GM18868 (cell line): ENCODE measurements around the gene RNASE8.

Experiments used
- ATAC-seq: cut with Tn5 transposase; IDR thresholded peaks from one replicate; pipeline ENCODE4 v1.9.1; 2021; ENCODE audit warnings: mild to moderate bottlenecking, moderate library complexity; ENCODE audit not compliant: unreplicated experiment

The RNASE8 gene

GRCh38 chr14:21050597-21050996 lies 7.0 kb upstream of the RNASE8 start:
- no peak for ATAC-seq

DNA sequence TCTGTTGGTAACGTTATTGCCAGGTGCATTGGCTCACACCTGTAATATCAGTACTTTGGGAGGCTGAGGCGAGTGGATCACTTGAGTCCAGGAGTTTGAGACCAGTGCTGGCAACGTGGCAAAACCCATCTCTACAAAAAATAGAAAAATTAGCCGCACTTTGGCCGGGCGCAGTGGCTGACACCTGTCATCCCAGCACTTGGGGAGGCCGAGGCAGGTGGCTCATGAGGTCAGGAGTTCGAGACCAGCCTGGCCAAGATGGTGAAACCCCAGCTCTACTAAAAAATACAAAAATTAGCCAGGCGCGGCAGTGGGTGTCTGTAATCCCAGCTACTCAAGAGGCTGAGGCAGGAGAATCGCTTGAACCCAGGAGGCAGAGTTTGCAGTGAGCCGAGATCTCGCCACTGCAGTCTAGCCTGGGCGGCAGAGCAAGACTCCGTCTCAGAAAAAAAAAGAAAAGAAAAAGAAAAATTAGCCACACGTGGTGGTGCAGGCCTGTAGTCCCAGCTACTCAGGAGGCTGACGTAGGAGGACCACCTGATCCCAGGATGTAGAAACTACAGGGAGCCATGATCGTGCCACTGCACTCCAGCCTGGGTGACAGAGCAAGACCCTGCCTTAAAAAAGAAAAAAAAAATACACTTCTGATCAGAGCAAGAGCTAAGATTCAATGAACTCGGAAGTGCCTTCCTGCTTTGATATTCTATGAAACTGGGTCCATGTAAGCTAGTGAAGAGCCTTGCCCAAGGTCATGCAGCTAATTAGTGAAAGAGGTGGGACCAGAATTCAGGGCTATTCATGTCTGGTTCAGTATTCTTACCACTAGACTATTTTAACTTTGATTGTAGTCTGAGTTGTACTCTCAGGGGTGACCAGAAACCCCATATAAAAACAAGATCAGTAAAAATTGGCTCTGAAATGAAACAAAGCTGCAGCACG lies 4.2 kb upstream of the RNASE8 start:
- no peak for ATAC-seq

- no peak for ATAC-seq
Observed at GRCh38 chr14:21054123-21054767, 3.4 kb upstream of the RNASE8 start.

- no peak for ATAC-seq
Observed at GRCh38 chr14:21054768-21055145, 2.9 kb upstream of the RNASE8 start.

DNA sequence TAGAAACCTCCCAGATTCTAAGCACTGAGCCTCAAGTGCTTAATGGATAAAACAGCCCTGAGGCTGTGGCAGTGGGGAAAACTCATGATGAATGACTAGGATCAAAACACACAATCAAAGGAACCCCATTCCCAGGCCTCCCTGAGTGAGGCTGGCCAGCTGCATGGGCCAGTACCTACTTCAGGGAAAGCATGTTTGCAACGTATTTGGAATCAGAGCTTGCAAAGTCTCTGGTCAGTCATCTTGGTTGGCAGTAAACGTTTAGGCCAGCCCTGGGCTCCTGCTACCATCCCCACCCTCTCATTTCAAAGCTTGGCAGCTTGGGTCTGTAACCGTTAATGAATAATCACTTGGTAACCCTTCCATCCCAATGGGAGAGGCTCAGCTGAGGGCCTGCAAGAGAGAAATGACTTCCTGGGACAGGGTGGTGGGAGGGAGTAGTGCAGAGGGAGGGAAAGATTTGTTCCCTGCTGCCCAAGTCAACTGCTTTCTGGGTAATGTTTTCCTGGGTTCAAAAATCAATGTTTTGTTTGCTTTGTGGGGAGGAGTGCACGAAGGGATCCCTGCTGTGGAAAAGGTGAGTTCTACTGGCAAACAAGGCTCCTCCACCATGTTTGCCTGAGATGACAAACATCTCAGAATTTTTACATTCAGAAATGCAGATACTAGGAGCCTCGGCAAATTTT lies 2.0 kb upstream of the RNASE8 start:
- no peak for ATAC-seq

DNA sequence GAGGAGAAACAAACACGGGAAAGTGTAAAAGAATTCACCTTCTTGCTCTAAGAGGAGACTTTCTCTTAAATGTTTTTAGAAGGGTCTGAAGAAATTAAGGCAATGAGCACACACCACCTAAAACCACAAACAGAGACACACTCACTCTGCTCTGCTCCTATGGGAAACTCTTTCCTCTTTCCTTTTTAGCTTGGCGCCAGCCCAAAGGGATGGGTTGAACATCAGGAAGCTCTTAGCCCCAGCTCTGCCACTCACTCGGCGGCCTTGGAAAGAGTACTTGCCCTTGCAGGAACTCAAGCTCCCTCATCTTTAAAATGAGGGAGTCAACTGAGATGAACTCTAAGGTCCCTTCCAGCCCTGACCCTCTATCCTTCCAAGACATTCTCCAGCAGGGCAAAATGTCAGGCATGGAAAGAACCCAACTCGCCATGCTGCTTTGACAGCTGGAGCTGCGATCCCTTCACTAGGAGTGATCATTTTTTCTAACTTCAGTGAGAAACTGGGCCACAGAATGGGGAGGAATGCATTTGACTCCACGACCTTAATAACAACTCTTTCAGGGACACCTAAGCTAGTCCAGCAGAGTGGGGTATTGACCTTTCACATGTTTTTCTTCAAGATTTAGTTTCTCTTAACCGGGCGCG lies 980 bp upstream of the RNASE8 start:
- no peak for ATAC-seq

GRCh38 chr14:21058903-21059302 lies 1.3 kb downstream of the RNASE8 start:
- ATAC-seq, result no peak

- ATAC-seq, result no peak
Observed at GRCh38 chr14:21059842-21060613, 2.4 kb downstream of the RNASE8 start.

- no peak for ATAC-seq
Observed at GRCh38 chr14:21060614-21061346, 3.2 kb downstream of the RNASE8 start.

DNA sequence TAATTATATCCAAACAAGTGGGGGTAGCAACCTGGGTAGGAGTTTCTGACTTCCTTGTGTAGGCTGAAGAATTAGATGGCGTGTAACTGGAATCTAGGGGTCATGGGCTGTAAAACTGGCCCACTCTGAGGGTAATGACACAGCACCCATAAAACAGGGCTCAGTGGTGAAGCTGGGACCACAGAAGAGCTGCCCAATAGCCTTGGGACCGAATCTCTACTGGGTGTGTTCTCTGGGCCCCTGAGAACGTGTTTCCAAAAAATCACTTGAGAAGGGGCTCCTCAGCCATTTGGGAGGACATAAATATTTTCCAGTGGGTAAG lies 3.7 kb downstream of the RNASE8 start:
- no peak for ATAC-seq

DNA sequence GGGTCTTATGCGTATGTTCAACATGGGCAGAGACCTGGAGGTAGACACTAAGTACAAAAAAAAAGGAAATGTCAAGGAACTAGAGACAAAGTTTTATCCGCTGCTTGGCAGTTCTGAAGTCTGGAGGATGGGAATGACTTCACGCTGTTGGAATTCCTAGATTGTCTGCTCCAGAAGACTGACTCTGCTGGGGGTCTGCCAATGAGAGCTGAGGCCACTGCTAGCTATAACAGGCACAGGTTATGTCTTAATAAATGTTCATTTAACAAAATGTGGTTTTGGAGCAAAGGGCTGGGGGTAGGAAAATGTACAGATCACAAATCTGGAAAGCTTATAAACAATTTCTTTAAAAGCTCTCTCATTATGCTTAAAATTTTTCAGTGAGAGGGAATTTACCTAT lies 5.9 kb downstream of the RNASE8 start:
- ATAC-seq, result no peak

DNA sequence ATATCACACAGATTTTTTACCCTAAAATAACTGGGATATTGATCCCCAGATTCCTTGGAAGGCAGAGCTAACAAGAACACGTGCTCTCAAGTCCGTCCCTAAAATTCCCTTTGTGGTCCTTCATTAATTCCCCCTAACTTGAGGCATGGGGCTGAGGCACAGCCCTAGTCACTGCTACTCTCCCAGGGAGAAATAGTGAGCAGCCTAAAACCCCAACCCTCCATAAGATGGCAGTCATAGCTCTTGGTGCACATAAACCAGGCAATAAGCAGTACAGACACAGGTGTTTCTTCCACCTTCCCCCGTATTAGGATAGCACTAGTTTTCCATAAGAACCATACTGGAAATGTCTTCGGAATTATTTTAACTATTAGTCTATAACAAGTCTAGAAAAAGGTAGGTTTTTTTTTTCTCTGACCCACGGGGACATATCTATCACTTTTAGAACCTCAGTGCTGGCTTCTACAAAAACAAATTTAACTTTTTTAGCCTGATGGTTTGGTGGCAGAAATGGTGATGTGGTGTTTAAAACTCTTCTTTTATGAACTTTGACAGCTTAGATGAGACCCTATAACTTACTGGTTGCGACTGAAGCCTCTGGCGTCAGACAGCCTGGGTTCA lies 9.4 kb downstream of the RNASE8 start:
- no peak for ATAC-seq

- ATAC-seq, result no peak
Observed at GRCh38 chr14:21068521-21069387, 11.1 kb downstream of the RNASE8 start.

- ATAC-seq, result no peak
Observed at GRCh38 chr14:21069388-21070082, 11.9 kb downstream of the RNASE8 start.

DNA sequence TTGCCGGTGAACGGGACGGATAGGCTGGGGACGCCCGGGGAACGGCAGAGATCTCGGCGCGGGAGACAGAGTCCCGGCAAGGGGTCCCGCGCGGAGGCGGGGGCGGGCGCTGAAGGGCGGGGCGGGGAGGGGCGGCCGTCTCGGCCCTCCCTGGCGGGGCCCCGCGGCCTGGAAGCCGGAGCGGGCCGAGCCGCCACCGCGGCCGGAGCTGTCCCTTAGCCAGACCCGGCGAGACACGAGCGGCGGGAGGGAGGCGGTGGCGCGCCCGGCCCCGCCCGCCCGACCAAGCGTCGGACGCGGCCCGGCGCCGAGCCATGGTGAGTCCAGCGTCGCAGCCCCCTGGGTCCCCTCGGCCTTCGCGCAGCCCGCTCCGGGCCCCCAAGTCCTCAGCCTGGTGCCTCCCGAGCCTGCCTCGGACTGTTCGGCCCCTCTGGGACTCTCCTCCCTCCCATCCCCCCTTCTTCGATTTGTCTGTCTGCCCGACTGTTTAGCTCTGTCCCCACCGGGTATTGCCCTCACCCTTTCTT lies 12.5 kb downstream of the RNASE8 start, which contains the start of gene ARHGEF40:
Gene ARHGEF40, plus strand, starts transcription at position 222 of the 527 bp plus-strand sequence. Its CDS starts 93 bp downstream, at position 315.
- no peak for ATAC-seq

DNA sequence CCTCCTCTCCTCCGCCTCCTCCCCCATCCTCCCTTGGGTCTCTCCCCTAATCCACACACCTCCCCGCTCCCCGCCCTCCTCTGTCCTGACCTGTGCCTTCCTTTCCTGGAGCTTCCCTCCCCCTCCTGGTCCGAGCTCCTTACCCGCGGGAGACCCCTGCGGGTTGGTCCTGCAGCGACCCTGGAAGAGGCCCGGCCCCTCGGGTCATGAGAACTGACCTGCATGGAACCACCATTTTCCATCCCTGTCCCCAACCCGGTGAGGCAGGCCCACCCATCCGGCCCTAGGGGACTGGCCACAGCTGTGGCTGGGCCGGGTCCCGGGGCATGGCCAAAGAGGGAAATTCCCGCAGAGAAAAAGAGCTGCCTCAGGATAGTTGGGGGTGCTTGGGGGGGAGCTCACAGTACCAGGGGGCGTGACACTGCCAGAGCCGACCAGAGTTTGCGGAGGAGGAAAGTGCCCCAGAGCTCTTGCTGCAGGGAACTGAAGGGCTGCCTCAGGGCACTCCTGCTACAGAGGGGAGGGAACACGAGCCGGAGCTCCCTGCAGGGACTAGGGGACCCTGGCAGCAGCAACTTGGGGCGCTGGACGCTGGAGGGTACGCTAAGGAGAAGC lies 13.1 kb downstream of the RNASE8 start:
- ATAC-seq, result peak; percentile 3
